Transverse colon (tissue), 4 donors: ENCODE measurements around the gene TAS2R7. TPM values are rescaled to one million over a fixed set of nuclear protein-coding genes. Genes with fewer than 3 reads are reported as not detected.
"Not testable (repeated sequence)": the region's sequence is repeated elsewhere in the genome, so short reads cannot be mapped to it uniquely, and the experiment has no call there.

ENCODE experiments used
- DNase-seq: peaks from one replicate; pipeline ENCODE4 v3.0.0-alpha.2; 2019
- H3K27ac ChIP-seq, 4 donors: fragments of 200-600 bp; sonication (generic); 2 replicates each; pipeline ENCODE4 v1.5.1; 2016 to 2018; ENCODE audit warnings: inconsistent platforms in 4 of 4
- H3K27me3 ChIP-seq: fragments of 200-600 bp; sonication (generic); 2 replicates; pipeline ENCODE4 v1.5.1; 2017; ENCODE audit warnings: inconsistent platforms
- H3K36me3 ChIP-seq, 4 donors: fragments of 200-600 bp; sonication (generic); 2 replicates each; pipeline ENCODE4 v1.5.1; 2017 to 2019; ENCODE audit warnings: inconsistent platforms in 4 of 4
- H3K4me1 ChIP-seq, 4 donors: fragments of 200-600 bp; sonication (generic); 2 replicates each; pipeline ENCODE4 v1.5.1; 2017 to 2020; ENCODE audit warnings: inconsistent platforms in 4 of 4
- H3K4me3 ChIP-seq, 4 donors: fragments of 200-600 bp; sonication (generic); 1 replicate in 1 of 4; 2 replicates in 3 of 4; pipeline versions ENCODE4 v1.5.1 to v1.6.1; 2017 to 2019; ENCODE audit warnings: inconsistent platforms in 4 of 4
- H3K9me3 ChIP-seq, 2 donors: fragments of 200-600 bp; sonication (generic); 2 replicates each; pipeline ENCODE4 v1.5.1; 2017 to 2019; ENCODE audit warnings: inconsistent platforms in 2 of 2
- EP300 ChIP-seq: sonication (generic); formaldehyde crosslinking; IDR thresholded peaks from one replicate; pipeline ENCODE4 v1.6.1; 2017; ENCODE audit warnings: antibody characterized with exemption, low read depth
- POLR2A ChIP-seq: fragments of 450-650 bp; IDR thresholded peaks from one replicate; pipeline ENCODE4 v1.6.1; 2016; ENCODE audit warnings: antibody characterized with exemption, mild to moderate bottlenecking, moderate library complexity
- POLR2AphosphoS5 ChIP-seq, 3 donors: sonication (generic); formaldehyde crosslinking; IDR thresholded peaks; one replicate each; pipeline ENCODE4 v1.6.1; 2016; ENCODE audit warnings: antibody characterized with exemption in 3 of 3
- WGBS, 2 donors: methylation state at CpG; one replicate each; pipeline ENCODE4 v1.1.5; 2018; ENCODE audit warnings: low coverage in 1 of 2; 5-methylcytosine and 5-hydroxymethylcytosine counted together
- in situ Hi-C, 4 donors: fragments of 200-750 bp; cut with MboI; loops; one replicate each; pipeline versions ENCODE4 v1.15.0 to v1.15.1; 2017; ENCODE audit warnings: low sequenced_read_pairs in 3 of 4, low pct_ligation_motif_present in 1 of 4, low pct_unique_long_range_greater_than_20kb in 1 of 4
- intact Hi-C: fragments of 100-400 bp; cut with DNase I; formaldehyde crosslinking; loops from one replicate; pipeline ENCODE4 v1.15.1; 2023; ENCODE audit warnings: low total_unique reads
- total RNA-seq, 4 donors: library from RNA; depleted of rRNA; stranded (reverse); fragments of >200 nt; gene quantifications; one replicate each; pipeline ENCODE4 v1.1.0, GENCODE V29; 2016
- TF ChIP-seq, protein P1 (sequence below), 5 experiments: fragments of 200-600 bp in 3 of 5; fragments of 450-650 bp in 2 of 5; sonication (generic) in 3 of 5; IDR thresholded peaks; 1 replicate in 2 of 5; 2 replicates in 3 of 5; pipeline ENCODE4 v1.5.1; 2016 to 2017; ENCODE audit warnings: antibody characterized with exemption in 5 of 5, inconsistent platforms in 3 of 5, mild to moderate bottlenecking in 2 of 5, moderate library complexity in 1 of 5

The TAS2R7 gene
- total RNA-seq, 4 donors from 2014 or later = not detected

DNA sequence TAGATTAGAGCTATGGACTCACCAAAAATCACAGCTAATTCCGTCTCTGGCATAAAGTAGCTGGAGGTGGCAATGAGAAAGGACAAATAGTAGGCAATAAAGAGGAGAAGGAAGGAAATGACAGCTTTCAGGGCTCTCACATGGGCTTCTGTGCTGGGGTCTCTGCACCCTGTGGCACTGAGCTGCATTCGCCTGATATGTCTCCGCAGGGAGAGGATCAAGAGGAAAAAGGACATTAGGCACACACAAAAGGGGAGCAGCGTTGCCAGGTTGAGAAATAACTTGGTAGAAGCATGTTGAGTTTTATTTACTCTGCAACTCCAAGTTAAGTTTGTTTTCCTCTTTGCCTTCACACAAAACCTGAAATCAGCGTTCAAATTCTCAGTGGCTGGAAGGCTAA is 686 bp downstream of the TAS2R7 start:
- no peak overlapping the region for H3K27ac ChIP-seq
- peaks cover 4% of the 10 kb centered on the region for H3K27me3 ChIP-seq
- in situ Hi-C loops (no loop called here), intact Hi-C loops (no loop called here)
- 59 to 73% methylated on average over 3 to 5 of the region's 5 CpGs for WGBS, 2 donors
- no peaks in the 10 kb centered on the region for H3K4me1 ChIP-seq
- H3K36me3 ChIP-seq = no peaks in the 10 kb centered on the region
- DNase-seq = no peak
- no peaks in the 10 kb centered on the region for H3K9me3 ChIP-seq
- TF ChIP-seq POLR2A = no peak
- no peak for TF ChIP-seq EP300
- TF ChIP-seq, protein P1, sequence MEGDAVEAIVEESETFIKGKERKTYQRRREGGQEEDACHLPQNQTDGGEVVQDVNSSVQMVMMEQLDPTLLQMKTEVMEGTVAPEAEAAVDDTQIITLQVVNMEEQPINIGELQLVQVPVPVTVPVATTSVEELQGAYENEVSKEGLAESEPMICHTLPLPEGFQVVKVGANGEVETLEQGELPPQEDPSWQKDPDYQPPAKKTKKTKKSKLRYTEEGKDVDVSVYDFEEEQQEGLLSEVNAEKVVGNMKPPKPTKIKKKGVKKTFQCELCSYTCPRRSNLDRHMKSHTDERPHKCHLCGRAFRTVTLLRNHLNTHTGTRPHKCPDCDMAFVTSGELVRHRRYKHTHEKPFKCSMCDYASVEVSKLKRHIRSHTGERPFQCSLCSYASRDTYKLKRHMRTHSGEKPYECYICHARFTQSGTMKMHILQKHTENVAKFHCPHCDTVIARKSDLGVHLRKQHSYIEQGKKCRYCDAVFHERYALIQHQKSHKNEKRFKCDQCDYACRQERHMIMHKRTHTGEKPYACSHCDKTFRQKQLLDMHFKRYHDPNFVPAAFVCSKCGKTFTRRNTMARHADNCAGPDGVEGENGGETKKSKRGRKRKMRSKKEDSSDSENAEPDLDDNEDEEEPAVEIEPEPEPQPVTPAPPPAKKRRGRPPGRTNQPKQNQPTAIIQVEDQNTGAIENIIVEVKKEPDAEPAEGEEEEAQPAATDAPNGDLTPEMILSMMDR (IDR thresholded peaks at IDR 0.05) = no peak
- TF ChIP-seq POLR2AphosphoS5 (IDR thresholded peaks at IDR 0.05) = no peak
- H3K4me3 ChIP-seq = no peak overlapping the region

DNA sequence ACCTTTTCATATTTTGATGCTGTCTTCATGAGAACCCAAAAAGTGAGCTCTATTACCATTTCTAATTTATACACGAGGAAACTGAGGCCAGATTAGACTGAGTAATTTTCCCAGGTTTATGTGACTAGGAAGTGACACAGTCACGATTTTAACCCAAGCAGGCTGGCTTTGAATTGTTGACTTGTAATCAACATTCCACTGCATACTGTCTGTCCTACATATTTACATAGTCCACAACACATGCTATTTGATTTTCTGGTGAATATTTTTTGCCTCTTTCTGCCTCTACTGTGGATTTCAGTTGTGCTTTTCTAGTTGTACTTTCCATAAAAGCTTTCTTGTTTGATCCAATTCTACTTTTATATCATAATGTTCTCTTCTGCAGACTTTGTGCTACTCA is 8.2 kb downstream of the TAS2R7 start:
- no peak for DNase-seq
- H3K4me1 ChIP-seq = no peaks in the 10 kb centered on the region
- no peaks in the 10 kb centered on the region for H3K36me3 ChIP-seq
- no peaks in the 10 kb centered on the region for H3K27me3 ChIP-seq
- intact Hi-C loops = no loop called here
- in situ Hi-C loops = no loop called here
- no peak for TF ChIP-seq EP300
- no peak for TF ChIP-seq POLR2A
- no peak for TF ChIP-seq POLR2AphosphoS5 (IDR thresholded peaks at IDR 0.05)
- TF ChIP-seq, protein P1 (IDR thresholded peaks at IDR 0.05) = no peak
- H3K9me3 ChIP-seq = no peaks in the 10 kb centered on the region
- WGBS, 2 donors = 39 to 49% methylated on average over 2 of the region's 2 CpGs
- no peak overlapping the region for H3K4me3 ChIP-seq
- no peak overlapping the region for H3K27ac ChIP-seq

DNA sequence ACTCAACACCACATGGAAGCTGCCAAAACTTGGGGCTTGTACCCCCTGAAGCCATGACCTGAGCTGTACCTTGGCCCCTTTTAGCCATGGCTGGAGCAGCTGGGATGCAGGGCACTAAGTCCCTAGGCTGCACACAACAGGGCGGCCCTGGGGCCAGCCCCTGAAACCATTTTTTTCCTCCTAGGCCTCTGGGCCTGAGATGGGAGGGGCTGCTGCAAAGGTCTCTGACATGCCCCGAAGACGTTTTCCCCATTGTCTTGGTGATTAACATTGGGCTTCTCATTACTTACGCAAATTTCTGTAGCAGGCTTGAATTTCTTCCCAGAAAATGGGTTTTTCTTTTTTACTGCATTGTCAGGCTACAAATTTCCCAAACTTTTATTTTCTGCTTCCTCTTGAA is 10.7 kb downstream of the TAS2R7 start:
- DNase-seq, H3K4me3 ChIP-seq, H3K9me3 ChIP-seq, H3K36me3 ChIP-seq, H3K27ac ChIP-seq, intact Hi-C loops, in situ Hi-C loops, H3K4me1 ChIP-seq, H3K27me3 ChIP-seq: not testable (repeated sequence)
- WGBS, 2 donors = 93 to 100% methylated on average over 1 to 4 of the region's 4 CpGs

DNA sequence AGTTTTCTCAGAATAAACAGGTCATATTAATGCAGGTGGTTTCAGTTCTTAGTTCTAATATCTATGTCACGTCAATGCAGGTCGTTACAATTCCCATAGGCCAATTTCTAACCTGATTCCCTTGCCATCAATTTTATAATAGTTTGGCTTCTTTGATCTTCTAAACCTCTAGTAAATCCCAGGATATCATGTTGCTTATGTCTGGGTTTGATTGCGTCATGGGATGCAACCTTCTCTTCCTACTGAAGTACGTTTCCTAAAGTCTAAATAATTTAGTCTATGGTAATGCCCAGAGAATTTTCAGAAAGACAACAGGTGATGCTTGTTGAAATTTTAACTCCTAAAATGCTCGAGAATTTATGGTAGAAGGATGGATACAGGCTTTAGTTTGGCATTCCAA is 19.2 kb downstream of the TAS2R7 start:
- H3K9me3 ChIP-seq = no peaks in the 10 kb centered on the region
- H3K27me3 ChIP-seq = no peaks in the 10 kb centered on the region
- TF ChIP-seq, protein P1 (IDR thresholded peaks at IDR 0.05) = no peak
- no peak for TF ChIP-seq POLR2AphosphoS5 (IDR thresholded peaks at IDR 0.05)
- no peak for TF ChIP-seq EP300
- TF ChIP-seq POLR2A = no peak
- WGBS, 2 donors = 72 to 89% methylated on average over 5 of the region's 5 CpGs
- H3K4me3 ChIP-seq = no peak overlapping the region
- intact Hi-C loops (no loop called here), in situ Hi-C loops (no loop called here)
- no peaks in the 10 kb centered on the region for H3K36me3 ChIP-seq
- DNase-seq = no peak
- H3K4me1 ChIP-seq = no peaks in the 10 kb centered on the region
- no peak overlapping the region for H3K27ac ChIP-seq

DNA sequence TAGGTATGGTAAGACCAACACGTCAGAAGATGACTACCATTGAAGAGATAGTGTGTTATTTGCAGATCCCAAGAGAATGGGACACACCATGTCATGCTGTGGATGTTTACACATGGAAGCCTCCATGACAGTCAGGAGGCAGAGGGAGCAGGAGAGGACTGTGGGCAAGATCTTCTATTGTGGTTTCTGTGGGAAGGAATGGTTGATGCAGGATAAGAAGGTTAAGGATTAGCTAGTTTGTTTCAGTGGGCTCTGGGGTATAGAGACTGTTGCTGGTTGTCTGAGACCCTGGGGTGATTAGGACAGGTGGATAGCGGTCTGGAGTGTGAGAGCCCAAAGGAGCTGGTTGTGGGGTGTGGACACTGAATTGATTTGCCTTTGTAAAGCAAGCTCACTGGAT is 23.3 kb downstream of the TAS2R7 start:
- H3K36me3 ChIP-seq = no peaks in the 10 kb centered on the region
- no peaks in the 10 kb centered on the region for H3K9me3 ChIP-seq
- H3K27me3 ChIP-seq = peaks cover 10% of the 10 kb centered on the region
- in situ Hi-C loops (loop anchor here in 3 of 4 donors (10.0 kb wide), 4 partner anchors 416 to 716 kb away; no protein-coding TSS in a partner anchor), intact Hi-C loops (loop anchor here (10.0 kb wide), 1 partner anchor 416 kb away; no protein-coding TSS in a partner anchor)
- WGBS, 2 donors = 86% methylated on average over 1 to 2 of the region's 2 CpGs
- no peak for DNase-seq
- TF ChIP-seq POLR2AphosphoS5 (IDR thresholded peaks at IDR 0.05) (no peak), POLR2A (no peak)
- TF ChIP-seq, protein P1 (IDR thresholded peaks at IDR 0.05) = no peak
- H3K4me3 ChIP-seq = no peak overlapping the region
- no peak overlapping the region for H3K27ac ChIP-seq
- H3K4me1 ChIP-seq = no peaks in the 10 kb centered on the region
